Progenitor cell of endocrine pancreas (in vitro differentiated cells): ENCODE measurements around the gene UBE2O. TPM values are rescaled to one million over a fixed set of nuclear protein-coding genes. Genes with fewer than 3 reads are reported as not detected.
A peak's percentile ranks its signal among the peaks of the same experiment; 100 is the strongest.

Experiments
- DNase-seq: peaks from one replicate; pipeline ENCODE4 v3.0.0; 2021; ENCODE audit warnings: low spot score; ENCODE audit not compliant: unreplicated experiment
- H3K27ac Mint-ChIP-seq: 2 replicates; pipeline ENCODE4 v1.8.0; 2021; ENCODE audit warnings: mild to moderate bottlenecking, moderate library complexity, mixed read lengths
- H3K27me3 Mint-ChIP-seq: 2 replicates; pipeline ENCODE4 v1.8.0; 2021; ENCODE audit warnings: mixed read lengths
- H3K36me3 Mint-ChIP-seq: 2 replicates; pipeline ENCODE4 v1.8.0; 2022; ENCODE audit warnings: mixed read lengths; ENCODE audit not compliant: insufficient read depth
- H3K4me1 Mint-ChIP-seq: 2 replicates; pipeline ENCODE4 v1.8.0; 2021; ENCODE audit warnings: low read depth, mixed read lengths
- H3K4me3 Mint-ChIP-seq: 2 replicates; pipeline ENCODE4 v1.8.0; 2021; ENCODE audit warnings: low read depth, mild to moderate bottlenecking, moderate library complexity, mixed read lengths
- H3K9me3 Mint-ChIP-seq: 2 replicates; pipeline ENCODE4 v1.8.0; 2021; ENCODE audit warnings: low read depth, mixed read lengths
- total RNA-seq: library from RNA; stranded (reverse); gene quantifications from 2 replicates; pipeline ENCODE4 v1.2.1, GENCODE V29; 2021
- TF ChIP-seq, protein P1 (sequence below): fragments of 200-600 bp; sonication (generic); IDR thresholded peaks from one replicate; pipeline ENCODE4 v1.5.0; 2021; ENCODE audit warnings: antibody characterized with exemption, mild to moderate bottlenecking; ENCODE audit not compliant: unreplicated experiment

The UBE2O gene
- total RNA-seq, 1 donor from 2014 or later: 44.6 TPM

- no peaks in the 10 kb centered on the region for H3K9me3 Mint-ChIP-seq
Measured at GRCh38 chr17:76435751-76436150, 17.2 kb downstream of the UBE2O start.

DNA sequence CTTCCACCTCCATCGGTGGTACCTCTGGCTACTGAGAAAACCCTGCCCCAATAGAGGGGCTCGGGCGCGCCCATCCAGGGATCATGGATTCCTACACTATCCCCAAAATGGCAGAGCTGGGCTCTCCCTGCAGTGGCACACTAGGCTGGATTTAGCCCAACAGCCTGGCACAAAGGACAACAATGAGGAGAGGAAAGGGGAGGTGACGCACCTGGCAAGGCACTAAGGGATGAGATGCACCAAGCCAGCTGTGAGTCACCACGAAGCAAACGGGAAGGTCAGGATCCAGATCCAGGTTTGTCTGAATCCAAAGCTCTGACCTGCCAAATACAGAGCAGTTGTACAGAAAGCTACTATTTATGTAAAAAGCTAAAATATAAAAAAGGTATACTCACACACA lies 18.1 kb downstream of the UBE2O start:
- DNase-seq: no peak
- H3K36me3 Mint-ChIP-seq: peaks cover 5% of the 10 kb centered on the region
- TF ChIP-seq, protein P1, sequence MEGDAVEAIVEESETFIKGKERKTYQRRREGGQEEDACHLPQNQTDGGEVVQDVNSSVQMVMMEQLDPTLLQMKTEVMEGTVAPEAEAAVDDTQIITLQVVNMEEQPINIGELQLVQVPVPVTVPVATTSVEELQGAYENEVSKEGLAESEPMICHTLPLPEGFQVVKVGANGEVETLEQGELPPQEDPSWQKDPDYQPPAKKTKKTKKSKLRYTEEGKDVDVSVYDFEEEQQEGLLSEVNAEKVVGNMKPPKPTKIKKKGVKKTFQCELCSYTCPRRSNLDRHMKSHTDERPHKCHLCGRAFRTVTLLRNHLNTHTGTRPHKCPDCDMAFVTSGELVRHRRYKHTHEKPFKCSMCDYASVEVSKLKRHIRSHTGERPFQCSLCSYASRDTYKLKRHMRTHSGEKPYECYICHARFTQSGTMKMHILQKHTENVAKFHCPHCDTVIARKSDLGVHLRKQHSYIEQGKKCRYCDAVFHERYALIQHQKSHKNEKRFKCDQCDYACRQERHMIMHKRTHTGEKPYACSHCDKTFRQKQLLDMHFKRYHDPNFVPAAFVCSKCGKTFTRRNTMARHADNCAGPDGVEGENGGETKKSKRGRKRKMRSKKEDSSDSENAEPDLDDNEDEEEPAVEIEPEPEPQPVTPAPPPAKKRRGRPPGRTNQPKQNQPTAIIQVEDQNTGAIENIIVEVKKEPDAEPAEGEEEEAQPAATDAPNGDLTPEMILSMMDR: no peak
- H3K27me3 Mint-ChIP-seq: no peaks in the 10 kb centered on the region
- peaks cover 11% of the 10 kb centered on the region for H3K4me1 Mint-ChIP-seq
- no peak overlapping the region for H3K4me3 Mint-ChIP-seq
- no peak overlapping the region for H3K27ac Mint-ChIP-seq
- H3K9me3 Mint-ChIP-seq: no peaks in the 10 kb centered on the region

More at GRCh38 chr17:76435751-76436150, 17.2 kb downstream of the UBE2O start:
- Mint-ChIP-seq H3K27me3 (no peaks in the 10 kb centered on the region), H3K36me3 (peaks cover 5% of the 10 kb centered on the region), H3K4me1 (peaks cover 4% of the 10 kb centered on the region), H3K27ac (peak overlapping the region; percentile 31), H3K4me3 (no peak overlapping the region)
- DNase-seq: no peak
- TF ChIP-seq, protein P1: no peak

GRCh38 chr17:76433693-76434092 lies 19.3 kb downstream of the UBE2O start:
- peaks cover 12% of the 10 kb centered on the region for H3K4me1 Mint-ChIP-seq
- DNase-seq: no peak
- TF ChIP-seq, protein P1: no peak
- no peak overlapping the region for H3K27ac Mint-ChIP-seq
- peaks cover 4% of the 10 kb centered on the region for H3K36me3 Mint-ChIP-seq
- no peak overlapping the region for H3K4me3 Mint-ChIP-seq
- no peaks in the 10 kb centered on the region for H3K27me3 Mint-ChIP-seq
- no peaks in the 10 kb centered on the region for H3K9me3 Mint-ChIP-seq

DNA sequence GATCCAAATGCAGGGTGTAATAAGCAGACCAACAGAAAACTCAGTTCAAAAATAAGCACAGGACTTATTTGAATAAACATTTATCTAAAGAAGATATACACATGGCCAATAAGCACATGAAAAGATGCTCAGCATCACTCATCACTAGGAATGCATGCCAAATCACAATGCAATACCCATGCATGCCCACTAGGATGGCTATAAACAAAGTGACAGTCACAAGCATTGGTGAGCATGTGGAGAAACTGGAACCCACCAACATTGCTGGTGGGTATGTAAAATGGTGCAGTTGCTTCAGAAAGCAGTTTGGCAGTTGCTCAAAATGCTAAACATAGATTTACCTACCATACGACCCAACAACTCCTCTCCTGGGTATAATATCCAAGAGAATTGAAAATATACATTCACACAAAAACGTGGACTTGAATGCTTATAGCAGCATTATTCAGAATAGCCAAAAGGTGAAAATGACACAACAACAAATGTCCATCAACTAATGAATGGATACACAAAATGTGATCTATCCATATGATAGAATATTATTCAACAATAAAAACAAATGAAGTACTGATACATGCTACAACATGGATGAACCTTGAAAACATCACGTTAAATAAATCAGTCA lies 20.1 kb downstream of the UBE2O start:
- H3K36me3 Mint-ChIP-seq: peaks cover 4% of the 10 kb centered on the region
- no peak overlapping the region for H3K4me3 Mint-ChIP-seq
- H3K9me3 Mint-ChIP-seq: no peaks in the 10 kb centered on the region
- no peak overlapping the region for H3K27ac Mint-ChIP-seq
- TF ChIP-seq, protein P1: peak; percentile 45
- H3K4me1 Mint-ChIP-seq: peaks cover 12% of the 10 kb centered on the region
- H3K27me3 Mint-ChIP-seq: no peaks in the 10 kb centered on the region
- DNase-seq: no peak

DNA sequence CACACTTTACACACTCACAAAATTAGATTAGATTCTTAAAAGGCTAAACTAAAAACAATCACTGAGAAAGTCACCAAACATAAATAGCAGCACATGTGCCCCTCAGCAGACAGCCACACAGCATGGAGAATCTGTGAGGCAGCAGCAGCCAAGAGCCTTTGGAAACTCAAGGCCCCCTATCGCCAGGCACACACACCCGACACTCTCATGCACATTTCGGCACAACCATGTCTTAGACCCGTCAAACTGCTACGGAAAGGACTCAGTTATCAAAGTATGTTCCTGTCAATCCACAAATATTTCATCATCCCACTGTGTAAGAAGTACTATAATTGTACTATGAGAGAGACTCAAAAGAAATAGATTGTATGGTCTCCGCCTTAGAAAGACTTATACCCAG lies 20.9 kb downstream of the UBE2O start:
- Mint-ChIP-seq H3K9me3 (no peaks in the 10 kb centered on the region), H3K4me3 (no peak overlapping the region), H3K27me3 (no peaks in the 10 kb centered on the region), H3K4me1 (peaks cover 12% of the 10 kb centered on the region), H3K36me3 (peaks cover 4% of the 10 kb centered on the region), H3K27ac (no peak overlapping the region)
- TF ChIP-seq, protein P1: no peak
- no peak for DNase-seq
